Activated CD4-positive, alpha-beta T cell treated with anti-CD3 and anti-CD28 coated beads, Interleukin-2, amount 10 ng/mL, durations not matched to agents 24 days and 14 days (primary cell): ENCODE measurements around the gene STAT1. TPM values are rescaled to one million over a fixed set of nuclear protein-coding genes. Genes with fewer than 3 reads are reported as not detected.

Source experiments
- DNase-seq: peaks from one replicate; pipeline ENCODE4 v3.0.0; 2022
- H3K27ac Mint-ChIP-seq: one replicate; pipeline ENCODE4 v1.8.0; 2022; ENCODE audit warnings: mild to moderate bottlenecking, mixed read lengths
- H3K27me3 Mint-ChIP-seq: one replicate; pipeline ENCODE4 v1.8.0; 2022; ENCODE audit warnings: mixed read lengths
- H3K36me3 Mint-ChIP-seq: one replicate; pipeline ENCODE4 v1.8.0; 2022; ENCODE audit warnings: low read depth, mild to moderate bottlenecking, mixed read lengths
- H3K4me1 Mint-ChIP-seq: one replicate; pipeline ENCODE4 v1.8.0; 2021; ENCODE audit warnings: mixed read lengths
- H3K4me3 Mint-ChIP-seq: one replicate; pipeline ENCODE4 v1.8.0; 2022; ENCODE audit warnings: mild to moderate bottlenecking, moderate library complexity, mixed read lengths
- H3K9me3 Mint-ChIP-seq: one replicate; pipeline ENCODE4 v1.8.0; 2021; ENCODE audit warnings: mixed read lengths
- intact Hi-C: fragments of 100-400 bp; cut with micrococcal nuclease; formaldehyde crosslinking; loops from one replicate; pipeline ENCODE4 v1.15.1; 2023
- total RNA-seq: library from RNA; stranded (reverse); gene quantifications from 2 replicates; pipeline ENCODE4 v1.2.3, GENCODE V29; 2022

The STAT1 gene
- total RNA-seq, 1 donor from 2014 or later, result 160 TPM

DNA sequence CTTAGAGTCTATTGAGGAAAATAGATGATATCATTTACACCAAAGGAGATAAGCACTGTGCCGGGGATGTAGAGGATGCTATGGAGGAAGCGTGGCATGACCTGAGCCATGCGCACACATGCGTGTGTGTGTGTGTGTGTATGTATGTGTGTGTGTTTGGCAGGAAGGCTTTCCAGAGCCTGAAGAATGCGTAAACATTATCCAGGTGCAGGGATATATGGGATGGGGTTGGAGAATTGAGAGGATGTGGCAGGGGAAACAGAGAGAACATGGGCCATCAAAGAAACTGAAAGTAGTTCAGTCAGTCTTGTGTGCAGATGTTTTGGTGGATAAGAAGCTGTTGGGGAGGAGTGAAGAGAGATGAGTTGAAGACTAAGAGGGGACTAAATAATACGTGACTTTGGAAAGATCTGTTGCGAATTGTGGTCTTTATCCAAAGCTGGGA is 9.3 kb upstream of the STAT1 start:
- Mint-ChIP-seq H3K4me3 (no peak overlapping the region), H3K4me1 (peaks cover 41% of the 10 kb centered on the region), H3K27me3 (peaks cover 2% of the 10 kb centered on the region), H3K9me3 (peaks cover 9% of the 10 kb centered on the region), H3K36me3 (peaks cover 26% of the 10 kb centered on the region), H3K27ac (no peak overlapping the region)
- intact Hi-C loops, result loop anchor here (1.0 to 5.0 kb wide), 5 partner anchors 14 to 1362 kb away; partner anchors contain the start of genes ASNSD1 and MFSD6
- DNase-seq, result peak; percentile 84

DNA sequence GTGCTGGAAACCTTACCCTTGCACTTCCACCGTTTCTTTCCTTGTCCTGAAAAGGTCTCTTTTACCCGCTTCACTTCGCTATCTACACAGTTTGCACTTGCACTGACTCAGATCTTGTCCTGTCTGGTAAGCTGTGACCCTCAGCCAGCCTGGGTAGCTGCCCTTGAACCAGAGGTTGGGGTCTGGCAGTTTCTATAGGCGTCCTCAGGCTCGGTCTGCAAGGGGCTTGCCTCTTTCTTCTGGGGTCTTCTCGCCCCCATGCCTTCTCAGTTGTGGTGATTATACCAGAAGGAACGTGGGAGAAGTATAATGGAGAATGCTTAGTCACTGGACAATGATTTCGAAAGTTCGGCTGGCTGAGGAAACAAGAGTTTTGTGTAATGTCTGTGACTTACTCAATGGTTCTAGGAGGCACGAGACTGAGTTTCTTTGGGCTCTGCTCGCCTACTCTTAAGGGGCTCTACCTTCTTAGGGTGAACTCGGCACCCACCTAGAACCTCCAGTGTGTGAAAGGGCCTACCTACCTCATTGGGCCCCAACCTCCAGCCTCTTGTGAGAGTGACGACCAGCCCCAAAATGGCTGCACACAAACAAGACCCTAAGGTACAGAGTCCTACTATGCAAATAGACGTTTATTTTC is 6.9 kb upstream of the STAT1 start:
- Mint-ChIP-seq H3K4me1 (peaks cover 35% of the 10 kb centered on the region), H3K36me3 (peaks cover 9% of the 10 kb centered on the region), H3K4me3 (no peak overlapping the region), H3K27me3 (peaks cover 2% of the 10 kb centered on the region), H3K9me3 (peaks cover 6% of the 10 kb centered on the region), H3K27ac (no peak overlapping the region)
- intact Hi-C loops, result loop anchor here (1.0 to 5.0 kb wide), 11 partner anchors 8 to 658 kb away; partner anchors contain the start of genes MFSD6 and NABP1
- no peak for DNase-seq

DNA sequence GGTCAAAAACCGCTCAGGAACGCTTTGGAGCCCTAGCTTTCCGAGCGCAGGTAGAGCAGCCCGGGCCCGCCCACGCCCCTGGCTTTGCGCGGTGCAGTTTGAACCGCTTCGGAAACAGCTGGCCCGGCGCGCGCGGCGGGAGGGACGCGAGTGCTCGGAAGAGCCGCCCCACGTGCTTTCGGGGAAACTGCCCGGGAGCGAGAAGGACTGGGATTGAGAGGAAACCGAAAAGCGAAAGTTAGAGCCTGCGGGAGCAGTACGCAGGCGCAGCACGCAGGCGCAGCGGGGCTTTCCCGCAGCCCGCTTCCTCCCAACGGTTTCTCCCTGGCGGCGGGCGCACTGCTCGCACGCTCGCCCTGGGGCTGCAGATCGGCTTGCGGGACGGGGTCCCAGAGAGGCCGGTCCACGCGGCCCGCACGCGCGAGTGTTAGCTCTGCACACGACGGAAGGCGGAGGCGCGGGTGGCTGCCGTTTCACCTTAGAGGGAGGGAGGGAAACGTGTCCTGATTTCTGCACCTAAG is 6.3 kb upstream of the STAT1 start:
- Mint-ChIP-seq H3K9me3 (peaks cover 9% of the 10 kb centered on the region), H3K27me3 (peaks cover 2% of the 10 kb centered on the region), H3K36me3 (peaks cover 8% of the 10 kb centered on the region), H3K27ac (no peak overlapping the region), H3K4me3 (no peak overlapping the region), H3K4me1 (peaks cover 31% of the 10 kb centered on the region)
- intact Hi-C loops, result loop anchor here (1.0 to 5.0 kb wide), 8 partner anchors 41 to 659 kb away; partner anchors contain the start of genes MFSD6 and NABP1
- DNase-seq, result peak; percentile 99

DNA sequence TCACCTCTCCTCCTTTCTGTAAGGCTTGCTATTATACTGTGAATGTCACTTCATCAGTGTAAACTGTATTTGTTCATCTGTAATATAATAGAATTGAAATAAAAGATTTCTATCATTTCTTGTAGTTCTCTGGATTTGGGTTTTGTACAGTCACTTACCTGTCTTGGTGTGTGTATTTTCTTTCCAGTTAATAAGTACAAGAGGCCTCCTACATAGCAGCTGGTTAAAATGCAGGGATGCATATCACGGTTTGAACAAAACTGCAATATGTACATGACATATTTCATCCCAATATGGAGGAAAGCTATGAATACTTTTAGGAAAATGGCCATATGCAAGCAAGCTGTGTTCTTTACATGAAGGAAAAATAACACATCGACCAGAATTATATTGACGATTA is 5.4 kb upstream of the STAT1 start:
- intact Hi-C loops, result loop anchor here (10.0 kb wide), 2 partner anchors 485 to 1235 kb away; partner anchors contain the start of genes NEMP2, ORMDL1 and PMS1

DNA sequence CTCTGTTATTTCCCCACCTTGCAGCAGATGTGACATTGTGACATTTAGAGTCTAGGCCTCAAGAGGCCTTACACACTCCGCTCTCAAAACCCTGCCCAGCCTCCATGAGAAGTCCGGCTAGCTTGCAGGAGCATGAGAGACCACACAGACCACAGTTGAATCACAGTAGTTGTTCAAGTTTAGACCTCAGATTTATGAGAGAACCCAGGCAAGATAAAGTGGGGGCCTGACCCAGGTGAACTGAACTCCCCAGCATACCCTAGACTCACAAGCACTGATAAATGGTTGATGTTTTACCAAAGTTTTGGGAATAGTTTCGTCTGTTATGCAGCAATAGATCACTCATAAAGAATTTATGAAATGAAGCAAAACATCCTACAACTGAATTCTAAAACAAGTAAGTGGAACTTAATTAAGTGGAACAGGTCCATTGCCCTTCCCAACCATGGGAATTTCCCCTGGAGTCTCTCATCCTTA is 4.7 kb upstream of the STAT1 start:
- peak overlapping the region; percentile 81 for H3K27ac Mint-ChIP-seq
- H3K4me3 Mint-ChIP-seq, result peak overlapping the region; percentile 70
- peaks cover 9% of the 10 kb centered on the region for H3K9me3 Mint-ChIP-seq
- peaks cover 6% of the 10 kb centered on the region for H3K36me3 Mint-ChIP-seq
- intact Hi-C loops, result loop anchor here (10.0 kb wide), 2 partner anchors 484 to 1234 kb away; partner anchors contain the start of genes NEMP2, ORMDL1 and PMS1
- H3K27me3 Mint-ChIP-seq, result peaks cover 2% of the 10 kb centered on the region
- H3K4me1 Mint-ChIP-seq, result peaks cover 23% of the 10 kb centered on the region
- peak; percentile 75 for DNase-seq

More for the DNA sequence above, 5.4 kb upstream of the STAT1 start:
- H3K4me1 Mint-ChIP-seq, result peaks cover 23% of the 10 kb centered on the region
- peak overlapping the region; percentile 70 for H3K4me3 Mint-ChIP-seq
- no peak overlapping the region for H3K27ac Mint-ChIP-seq
- peaks cover 2% of the 10 kb centered on the region for H3K27me3 Mint-ChIP-seq
- DNase-seq, result no peak
- peaks cover 6% of the 10 kb centered on the region for H3K36me3 Mint-ChIP-seq
- H3K9me3 Mint-ChIP-seq, result peaks cover 9% of the 10 kb centered on the region

DNA sequence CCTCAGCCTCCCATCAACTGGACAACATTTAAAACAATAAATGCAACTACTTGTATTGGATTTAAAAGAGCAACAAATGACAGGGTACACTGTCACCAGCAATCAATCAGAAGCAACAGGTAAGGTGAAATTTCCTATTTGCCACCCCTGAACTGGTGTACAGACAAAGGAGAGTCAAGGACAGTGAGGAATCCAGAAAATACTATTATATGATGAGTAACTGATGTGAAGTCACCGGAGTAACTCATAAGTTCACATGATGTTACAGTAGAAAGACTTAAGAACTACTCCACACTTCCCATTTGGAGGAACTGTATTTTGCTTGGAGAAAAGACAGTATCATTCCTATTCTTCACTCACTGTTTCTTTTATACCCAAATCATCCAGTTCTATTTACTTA is 4.1 kb upstream of the STAT1 start:
- H3K27ac Mint-ChIP-seq, result no peak overlapping the region
- intact Hi-C loops, result loop anchor here (10.0 kb wide), 2 partner anchors 483 to 1233 kb away; partner anchors contain the start of genes NEMP2, ORMDL1 and PMS1
- H3K4me3 Mint-ChIP-seq, result peak overlapping the region; percentile 70
- H3K9me3 Mint-ChIP-seq, result peaks cover 9% of the 10 kb centered on the region
- H3K36me3 Mint-ChIP-seq, result peaks cover 6% of the 10 kb centered on the region
- H3K4me1 Mint-ChIP-seq, result peaks cover 23% of the 10 kb centered on the region
- no peak for DNase-seq
- H3K27me3 Mint-ChIP-seq, result peaks cover 2% of the 10 kb centered on the region

DNA sequence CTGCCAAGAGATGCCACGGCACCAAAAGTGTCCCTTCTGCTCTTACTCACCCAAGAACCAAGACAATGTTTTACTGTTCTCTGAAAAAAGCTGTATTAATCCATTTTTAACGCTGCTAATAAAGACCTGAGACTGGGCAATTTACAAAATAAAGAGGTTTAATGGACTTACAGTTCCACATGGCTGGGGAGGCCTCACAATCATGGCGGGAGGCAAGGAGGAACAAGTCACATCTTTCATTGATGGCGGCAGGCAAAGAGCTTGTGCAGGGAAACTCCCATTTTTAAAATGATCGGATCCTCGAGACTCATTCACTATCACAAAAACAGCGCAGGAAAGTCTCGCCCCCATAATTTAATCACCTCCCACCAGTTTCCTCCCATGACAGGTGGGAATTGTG is 1.9 kb upstream of the STAT1 start:
- Mint-ChIP-seq H3K36me3 (peaks cover 7% of the 10 kb centered on the region), H3K4me1 (peaks cover 30% of the 10 kb centered on the region), H3K27ac (no peak overlapping the region), H3K27me3 (peaks cover 2% of the 10 kb centered on the region), H3K4me3 (no peak overlapping the region), H3K9me3 (peaks cover 9% of the 10 kb centered on the region)
- intact Hi-C loops, result loop anchor here (10.0 kb wide), 2 partner anchors 481 to 1231 kb away; partner anchors contain the start of genes NEMP2, ORMDL1 and PMS1
- no peak for DNase-seq

DNA sequence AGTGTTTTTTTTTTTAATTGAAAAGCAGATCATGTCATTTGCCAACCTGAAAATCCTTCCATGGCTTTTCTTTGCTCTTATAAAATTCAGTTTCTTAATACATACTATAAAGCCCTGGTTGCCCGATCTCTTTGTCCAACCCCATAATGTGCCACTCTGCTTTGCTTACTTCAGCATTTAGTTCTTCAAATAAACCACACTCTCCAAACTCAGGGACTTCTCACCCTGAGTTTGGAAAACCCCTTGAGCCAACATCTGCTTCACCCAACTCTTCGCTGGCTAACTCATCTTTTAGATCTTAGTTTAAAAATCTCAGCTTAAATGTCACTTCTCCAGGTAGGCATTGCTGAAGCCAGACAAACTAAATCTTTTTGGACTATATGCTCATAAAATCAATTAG is 1.3 kb upstream of the STAT1 start:
- Mint-ChIP-seq H3K4me3 (no peak overlapping the region), H3K27ac (no peak overlapping the region), H3K4me1 (peaks cover 32% of the 10 kb centered on the region), H3K9me3 (peaks cover 9% of the 10 kb centered on the region), H3K27me3 (peaks cover 2% of the 10 kb centered on the region), H3K36me3 (peaks cover 10% of the 10 kb centered on the region)
- peak; percentile 71 for DNase-seq
- intact Hi-C loops, result loop anchor here (10.0 kb wide), 2 partner anchors 480 to 1230 kb away; partner anchors contain the start of genes NEMP2, ORMDL1 and PMS1

DNA sequence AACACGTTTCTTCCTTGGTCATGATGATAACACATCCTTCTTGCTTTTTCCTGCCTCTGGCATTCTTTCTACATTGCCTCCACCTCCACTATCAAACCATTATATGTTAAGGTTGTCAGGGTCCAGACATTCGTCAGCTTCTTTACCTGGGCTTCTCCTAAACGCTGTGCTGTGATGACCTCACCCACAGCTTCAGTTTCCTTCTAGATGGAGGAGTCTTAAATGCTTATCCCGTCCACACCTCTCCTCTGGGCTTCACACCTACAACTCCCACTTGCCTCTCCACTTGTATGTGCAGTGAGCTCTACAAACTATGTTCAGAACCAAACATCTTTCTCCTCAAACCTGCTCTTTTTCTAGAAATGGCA is 666 bp upstream of the STAT1 start:
- intact Hi-C loops, result loop anchor here (1.0 to 10.0 kb wide), 7 partner anchors 11 to 1230 kb away; partner anchors contain the start of genes GLS, NAB1, NEMP2 and ORMDL1
- no peaks in the 10 kb centered on the region for H3K27me3 Mint-ChIP-seq
- peaks cover 14% of the 10 kb centered on the region for H3K36me3 Mint-ChIP-seq
- no peak for DNase-seq
- peaks cover 9% of the 10 kb centered on the region for H3K9me3 Mint-ChIP-seq
- H3K4me1 Mint-ChIP-seq, result peaks cover 35% of the 10 kb centered on the region
- H3K4me3 Mint-ChIP-seq, result no peak overlapping the region
- H3K27ac Mint-ChIP-seq, result no peak overlapping the region

DNA sequence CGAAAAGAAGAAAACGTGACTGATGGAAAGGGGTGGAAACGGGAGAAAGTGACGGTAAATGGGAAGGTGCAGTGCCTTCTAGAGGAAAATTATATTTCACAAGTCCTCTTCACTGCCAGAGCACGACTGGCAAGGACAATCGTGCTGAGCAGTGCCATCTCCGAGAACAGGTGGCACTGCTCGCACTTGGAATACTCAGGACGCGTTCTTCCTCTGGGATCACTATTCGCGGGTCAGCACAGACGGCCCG is 364 bp downstream of the STAT1 start:
- intact Hi-C loops, result loop anchor here (1.0 to 10.0 kb wide), 6 partner anchors 8 to 1229 kb away; partner anchors contain the start of genes NAB1, NEMP2, ORMDL1 and PMS1
- no peak overlapping the region for H3K27ac Mint-ChIP-seq
- no peaks in the 10 kb centered on the region for H3K27me3 Mint-ChIP-seq
- peaks cover 35% of the 10 kb centered on the region for H3K4me1 Mint-ChIP-seq
- no peak for DNase-seq
- peaks cover 9% of the 10 kb centered on the region for H3K9me3 Mint-ChIP-seq
- no peak overlapping the region for H3K4me3 Mint-ChIP-seq
- peaks cover 23% of the 10 kb centered on the region for H3K36me3 Mint-ChIP-seq

DNA sequence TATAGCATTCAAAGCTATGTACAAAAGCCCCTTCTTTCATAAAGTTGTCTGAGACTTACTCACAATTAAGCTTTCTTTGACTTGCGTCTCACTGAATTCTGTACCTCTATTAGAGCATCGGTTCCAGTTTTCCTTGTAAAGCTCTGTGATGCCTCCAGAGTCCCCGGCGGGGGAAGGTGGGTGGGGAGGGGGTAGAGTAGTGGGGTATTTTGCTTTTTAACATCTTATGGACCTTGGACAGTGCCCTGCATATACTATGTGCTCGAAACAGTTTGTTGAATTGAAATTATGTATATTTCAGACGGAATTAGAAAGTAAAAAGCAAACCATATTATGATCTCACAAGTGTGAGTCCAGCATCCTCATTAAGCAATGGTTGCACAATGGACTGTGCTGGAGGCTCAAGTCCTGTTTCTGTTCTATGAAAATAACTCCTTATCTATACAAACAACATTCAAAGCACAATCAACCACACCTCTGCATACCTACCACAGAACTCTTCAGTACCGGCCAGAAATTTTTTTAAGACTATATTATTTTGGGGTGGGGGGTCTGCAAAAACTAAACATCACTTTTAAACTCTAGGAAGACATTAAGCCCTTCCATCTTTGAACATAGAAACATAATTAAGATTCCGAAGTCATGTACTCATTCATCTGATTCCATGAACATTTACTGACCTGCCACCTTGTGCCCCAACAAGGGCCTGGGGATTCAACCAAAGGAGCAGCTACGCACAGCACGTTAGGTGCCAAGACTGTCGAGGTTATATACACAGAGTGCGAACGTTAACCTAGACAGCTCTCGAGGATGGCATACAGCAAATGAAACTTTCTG is 908 bp downstream of the STAT1 start:
- Mint-ChIP-seq H3K9me3 (peaks cover 9% of the 10 kb centered on the region), H3K4me1 (peaks cover 37% of the 10 kb centered on the region), H3K4me3 (no peak overlapping the region), H3K36me3 (peaks cover 28% of the 10 kb centered on the region), H3K27ac (no peak overlapping the region), H3K27me3 (no peaks in the 10 kb centered on the region)
- intact Hi-C loops, result loop anchor here (1.0 to 10.0 kb wide), 6 partner anchors 8 to 1228 kb away; partner anchors contain the start of genes NAB1, NEMP2, ORMDL1 and PMS1
- DNase-seq, result no peak

DNA sequence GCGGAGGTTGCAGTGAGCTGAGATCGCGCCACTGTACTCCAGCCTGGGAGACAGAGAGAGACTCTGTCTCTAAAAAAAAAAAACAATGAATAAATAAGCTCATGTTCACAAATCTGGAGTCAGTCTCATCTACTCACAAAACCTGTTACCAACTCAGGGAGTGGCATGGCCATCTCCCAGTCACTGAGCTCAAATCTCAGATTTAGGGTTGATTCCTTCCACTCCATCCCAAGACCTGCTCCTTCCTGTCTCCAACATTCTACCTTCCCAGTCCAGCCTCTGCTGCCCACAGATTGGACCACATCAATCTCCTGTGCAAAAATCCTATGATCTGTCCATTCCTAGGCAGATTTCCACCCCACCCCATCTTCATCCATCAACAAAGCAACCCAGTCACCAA is 1.6 kb downstream of the STAT1 start:
- Mint-ChIP-seq H3K9me3 (peaks cover 9% of the 10 kb centered on the region), H3K4me1 (peaks cover 35% of the 10 kb centered on the region), H3K27ac (no peak overlapping the region), H3K4me3 (no peak overlapping the region), H3K27me3 (no peaks in the 10 kb centered on the region), H3K36me3 (peaks cover 35% of the 10 kb centered on the region)
- no peak for DNase-seq
- intact Hi-C loops, result loop anchor here (2.0 to 10.0 kb wide), 5 partner anchors 16 to 1228 kb away; partner anchors contain the start of genes NAB1, NEMP2, ORMDL1 and PMS1
